A549 (cell line): Measurements from ENCODE around the gene DPPA5.

ENCODE experiments used
- CTCF ChIP-seq: fragments of >200 bp; sonication (Bioruptor Twin); formaldehyde crosslinking; IDR thresholded peaks from 3 replicates; pipeline ENCODE4 v1.5.1; 2016
- EP300 ChIP-seq, 2 experiments: fragments of >200 bp; sonication (Bioruptor Twin); formaldehyde crosslinking; IDR thresholded peaks; 2 replicates in 1 of 2; 3 replicates in 1 of 2; pipeline ENCODE4 v1.6.1; 2016 to 2017
- FOSB ChIP-seq: fragments of 250-450 bp; sonication (Bioruptor Pico); IDR thresholded peaks from 2 replicates; pipeline ENCODE4 v1.5.0; 2020; ENCODE audit warnings: mild to moderate bottlenecking, moderate library complexity
- JUN ChIP-seq, 2 experiments: fragments of >200 bp; sonication (Bioruptor Twin); formaldehyde crosslinking; IDR thresholded peaks; 2 replicates in 1 of 2; 3 replicates in 1 of 2; pipeline ENCODE4 v1.6.1; 2016 to 2017
- NFE2L2 ChIP-seq: fragments of 150-350 bp; conservative IDR thresholded peaks from 2 replicates; pipeline ENCODE4 v1.6.1; 2014; ENCODE audit warnings: low read length
- POLR2A ChIP-seq: IDR thresholded peaks from 2 replicates; pipeline ENCODE4 v1.6.1; 2012; ENCODE audit warnings: mild to moderate bottlenecking, low read length
- POLR2AphosphoS2 ChIP-seq: conservative IDR thresholded peaks from 2 replicates; pipeline ENCODE4 v1.6.1; 2012; ENCODE audit warnings: low read length, improper control_type of control experiment, inconsistent platforms
- RAD21 ChIP-seq, 2 experiments: fragments of >200 bp in 1 of 2; sonication (Bioruptor Twin) in 1 of 2; formaldehyde crosslinking in 1 of 2; IDR thresholded peaks in 1 of 2; conservative IDR thresholded peaks in 1 of 2; 2 replicates in 1 of 2; 3 replicates in 1 of 2; pipeline ENCODE4 v1.6.1; 2012 to 2018; ENCODE audit warnings: inconsistent platforms in 1 of 2
- RNF2 ChIP-seq: fragments of 200-600 bp; sonication (generic); IDR thresholded peaks from 2 replicates; pipeline ENCODE4 v1.6.1; 2016; ENCODE audit warnings: low read depth, mild to moderate bottlenecking, antibody characterized with exemption, moderate library complexity, borderline replicate concordance
- ZSCAN20 ChIP-seq: fragments of 250-450 bp; sonication (Bioruptor Pico); IDR thresholded peaks from 2 replicates; pipeline ENCODE4 v1.8.0; 2022; ENCODE audit warnings: mild to moderate bottlenecking, moderate library complexity

DNA sequence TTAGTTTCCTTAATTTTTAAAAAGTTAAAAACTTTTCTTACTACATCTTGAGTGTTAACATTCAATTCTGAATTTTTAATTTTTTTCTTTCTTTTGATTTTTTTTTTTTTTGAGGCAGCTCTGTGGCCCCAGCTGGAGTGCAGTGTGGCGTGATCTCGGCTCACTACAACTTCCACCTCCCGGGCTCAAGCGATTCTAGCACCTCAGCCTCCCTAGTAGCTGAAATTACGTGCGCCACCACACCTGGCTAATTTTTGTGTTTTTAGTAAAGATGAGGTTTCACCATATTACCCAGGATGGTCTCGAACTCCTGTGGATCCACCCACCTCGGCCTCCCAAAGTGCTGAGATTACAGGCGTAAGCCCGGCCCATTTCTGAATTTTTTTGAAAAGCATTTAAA lies 41.8 kb upstream of the DPPA5 start:
- TF ChIP-seq POLR2A (no peak), FOSB (no peak), EP300 (IDR thresholded peaks at IDR 0.05) (no peak), ZSCAN20 (CRISPR knock-in tag) (no peak), CTCF (no peak), NFE2L2 (no peak), JUN (IDR thresholded peaks at IDR 0.05) (no peak), POLR2AphosphoS2 (no peak), RNF2 (no peak), RAD21 (conservative IDR thresholded peaks at IDR 0.05 in 1 of 2, IDR thresholded peaks at IDR 0.05 in 1 of 2) (no peak)
